GM19043 (cell line): ENCODE results near the gene NUP62.

Experiments used
- ATAC-seq: cut with Tn5 transposase; IDR thresholded peaks from one replicate; pipeline ENCODE4 v1.9.1; 2021; ENCODE audit warnings: low read depth; ENCODE audit not compliant: unreplicated experiment

NUP62 gene

DNA sequence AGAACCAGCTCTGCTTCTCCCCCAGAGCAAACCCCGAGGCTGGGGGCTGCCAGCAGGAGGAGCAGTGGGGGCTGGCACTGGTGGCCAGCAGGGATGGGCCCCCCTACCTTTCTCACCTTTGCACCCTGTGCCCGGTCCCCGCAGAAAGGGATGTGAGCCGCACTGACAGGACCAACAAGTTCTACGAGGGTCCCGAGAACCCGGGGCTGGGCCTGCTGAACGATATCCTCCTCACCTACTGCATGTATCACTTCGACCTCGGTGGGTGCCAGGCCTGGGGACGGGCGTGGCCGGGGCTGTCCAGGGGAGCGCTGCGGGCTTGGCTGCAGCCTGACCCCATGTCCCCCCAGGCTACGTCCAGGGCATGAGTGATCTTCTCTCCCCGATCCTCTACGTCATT lies 45.2 kb downstream of the NUP62 start:
- no peak for ATAC-seq

DNA sequence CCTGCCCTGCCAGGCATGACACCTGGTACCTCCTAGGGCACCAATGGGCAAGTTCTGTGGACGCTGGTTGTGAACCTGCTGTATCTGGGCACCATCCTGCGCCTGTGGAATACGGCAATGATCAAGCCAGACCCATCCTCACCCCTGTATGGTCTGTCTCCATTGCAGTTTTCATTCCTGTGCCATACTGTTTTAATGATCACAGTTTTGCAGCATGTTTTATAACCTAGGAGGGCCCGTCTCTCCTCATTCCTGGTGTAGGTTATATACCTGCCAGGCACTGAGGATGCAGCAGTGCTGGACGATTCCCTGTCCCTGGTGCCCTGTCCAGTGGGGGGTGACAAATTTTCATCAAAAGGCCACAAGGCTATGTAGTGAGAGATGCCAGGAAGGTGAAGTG lies 46.2 kb downstream of the NUP62 start:
- ATAC-seq = no peak

DNA sequence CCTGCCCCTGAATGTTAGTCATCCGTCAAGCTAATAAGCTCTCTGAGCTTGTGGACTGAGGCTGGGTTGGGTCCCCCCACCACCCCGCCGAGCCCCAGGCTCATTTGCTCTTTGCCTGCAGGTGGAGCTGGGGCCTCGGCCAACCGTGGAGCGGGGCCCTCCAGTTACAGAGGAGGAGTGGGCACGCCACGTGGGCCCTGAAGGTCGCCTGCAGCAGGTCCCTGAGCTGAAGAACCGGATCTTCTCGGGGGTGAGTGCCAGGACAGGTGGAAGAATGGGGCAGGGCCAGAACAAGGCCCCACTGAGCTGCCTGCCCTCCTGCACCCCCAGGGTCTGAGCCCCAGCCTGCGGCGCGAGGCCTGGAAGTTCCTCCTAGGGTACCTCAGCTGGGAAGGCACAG lies 46.7 kb downstream of the NUP62 start:
- no peak for ATAC-seq

DNA sequence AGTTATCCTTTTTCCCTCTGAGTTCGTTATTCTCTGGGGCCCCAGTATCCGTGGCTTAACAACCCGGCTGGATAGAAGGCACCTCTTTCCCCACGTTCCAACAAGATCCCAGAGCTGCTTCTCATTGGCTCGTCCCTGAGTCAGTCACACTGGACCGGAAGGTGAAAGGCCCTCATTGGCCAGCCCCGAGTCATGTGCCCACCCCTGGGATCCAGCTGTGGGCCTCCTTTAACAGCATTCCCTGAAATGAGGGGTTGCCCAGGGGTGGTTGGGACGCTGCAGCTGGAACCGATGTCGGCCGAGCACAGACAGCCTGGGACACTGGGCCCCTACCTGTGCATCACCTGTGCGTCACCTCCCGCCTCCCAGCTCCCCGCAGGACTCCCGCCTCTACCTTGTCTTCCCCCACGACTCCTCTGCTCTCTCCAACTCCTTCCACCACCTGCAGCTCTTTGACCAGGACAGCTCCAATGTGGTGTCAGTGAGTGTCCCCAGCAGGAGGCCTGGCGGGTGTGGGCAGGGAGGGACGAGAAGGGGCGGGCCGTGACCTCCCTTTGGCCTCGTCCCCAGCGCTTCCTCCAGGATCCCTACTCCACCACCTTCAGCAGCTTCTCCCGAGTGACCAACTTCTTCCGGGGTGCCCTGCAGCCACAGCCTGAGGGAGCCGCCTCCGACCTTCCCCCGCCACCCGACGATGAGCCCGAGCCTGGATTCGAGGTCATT lies 47.5 kb downstream of the NUP62 start:
- no peak for ATAC-seq

DNA sequence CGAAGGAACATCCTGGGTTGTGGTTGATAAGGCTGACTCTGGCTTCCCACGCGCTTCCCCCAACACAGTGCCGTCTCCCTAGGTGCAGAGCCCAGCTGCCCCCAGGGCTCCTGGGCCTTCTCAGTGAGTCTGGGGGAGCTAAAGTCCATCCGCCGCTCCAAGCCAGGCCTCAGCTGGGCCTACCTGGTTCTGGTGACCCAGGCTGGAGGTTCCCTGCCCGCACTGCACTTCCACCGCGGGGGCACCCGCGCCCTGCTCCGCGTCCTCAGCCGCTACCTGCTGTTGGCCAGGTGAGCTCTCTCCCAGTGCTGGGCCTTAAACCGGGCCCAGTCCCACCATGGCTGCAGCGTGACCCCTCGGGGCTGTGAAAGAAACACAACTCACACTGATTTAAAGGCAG lies 48.1 kb downstream of the NUP62 start:
- ATAC-seq = no peak

DNA sequence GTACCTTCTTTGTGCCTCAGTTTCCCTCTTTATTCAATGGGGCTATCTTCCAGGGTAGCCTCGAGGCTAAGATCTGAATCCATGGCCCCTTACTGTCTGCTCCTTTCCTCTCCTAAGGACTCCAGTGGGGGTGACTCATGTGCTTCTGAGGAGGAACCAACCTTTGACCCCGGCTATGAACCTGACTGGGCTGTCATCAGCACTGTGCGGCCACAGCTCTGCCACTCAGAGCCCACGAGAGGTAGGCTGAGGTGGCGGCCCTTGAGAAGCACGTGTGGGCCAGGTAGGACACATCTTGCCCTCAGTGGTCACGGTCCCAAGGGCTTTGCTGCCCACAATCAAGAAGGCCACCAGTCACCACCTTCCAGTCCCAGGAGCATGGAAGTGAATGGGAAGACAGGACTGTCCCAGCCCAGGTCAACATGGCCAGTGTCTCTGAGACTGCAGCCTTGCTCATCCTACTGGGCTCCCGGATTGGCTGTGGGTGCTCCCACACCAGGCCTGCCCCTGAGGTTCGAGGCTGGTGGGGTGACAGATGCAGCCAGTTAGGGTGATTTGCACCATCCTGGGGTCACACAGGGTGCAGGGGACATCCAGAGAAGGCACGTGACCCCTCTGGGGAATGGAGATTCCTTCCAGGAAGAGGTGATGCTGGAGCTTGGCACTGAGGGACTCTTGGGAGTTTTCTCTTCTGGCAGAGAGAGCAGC lies 49.0 kb downstream of the NUP62 start:
- ATAC-seq = no peak

DNA sequence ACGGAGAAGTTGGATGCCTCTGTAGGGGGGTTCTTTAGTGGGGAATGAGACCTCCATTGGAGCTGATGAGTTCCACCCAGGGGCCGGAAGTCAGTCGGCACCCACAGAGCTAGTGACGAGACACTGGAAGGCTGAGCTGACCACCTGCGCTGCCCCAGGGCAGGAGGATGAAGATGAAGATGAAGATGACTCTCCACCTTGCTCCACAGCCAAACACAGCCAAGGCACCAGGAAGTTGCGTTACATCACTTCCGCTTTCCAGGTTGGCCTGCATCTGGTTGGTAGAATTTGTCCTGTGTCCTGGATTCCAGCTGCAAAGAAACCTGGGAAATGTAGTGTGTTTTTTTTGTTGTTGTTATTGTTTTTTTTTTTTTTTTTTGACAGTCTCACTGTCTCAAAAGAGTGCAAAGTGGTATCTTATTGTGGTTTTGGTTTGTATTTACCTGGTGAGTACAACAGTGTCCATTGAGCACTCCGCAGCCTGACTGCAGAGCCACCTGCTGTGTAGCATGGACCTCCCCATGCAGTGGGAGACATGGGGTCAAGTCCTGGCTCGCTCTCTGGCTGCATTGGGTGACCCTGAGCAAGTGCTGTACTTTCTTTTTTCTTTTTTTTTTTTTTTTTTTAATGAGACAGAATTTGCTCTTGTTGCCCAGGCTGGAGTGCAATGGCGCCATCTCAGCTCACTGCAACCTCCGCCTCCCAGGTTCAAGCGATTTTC lies 49.9 kb downstream of the NUP62 start:
- no peak for ATAC-seq

DNA sequence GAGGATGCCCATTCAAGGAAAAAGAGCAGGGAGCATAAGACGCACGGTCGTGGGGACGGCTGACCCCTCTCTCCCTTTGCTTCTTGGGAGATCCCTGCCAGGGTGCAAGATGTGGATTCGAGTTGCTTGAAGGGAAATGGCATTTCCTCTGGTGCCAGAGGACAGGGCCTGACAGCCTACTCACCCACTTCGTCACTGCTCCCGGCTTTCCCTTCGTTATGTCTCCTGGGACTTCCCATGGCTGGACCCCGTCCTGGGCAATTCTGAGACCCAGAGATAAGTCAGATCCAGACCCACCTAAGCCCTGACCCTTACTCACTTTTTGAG lies 50.6 kb downstream of the NUP62 start:
- ATAC-seq = no peak

DNA sequence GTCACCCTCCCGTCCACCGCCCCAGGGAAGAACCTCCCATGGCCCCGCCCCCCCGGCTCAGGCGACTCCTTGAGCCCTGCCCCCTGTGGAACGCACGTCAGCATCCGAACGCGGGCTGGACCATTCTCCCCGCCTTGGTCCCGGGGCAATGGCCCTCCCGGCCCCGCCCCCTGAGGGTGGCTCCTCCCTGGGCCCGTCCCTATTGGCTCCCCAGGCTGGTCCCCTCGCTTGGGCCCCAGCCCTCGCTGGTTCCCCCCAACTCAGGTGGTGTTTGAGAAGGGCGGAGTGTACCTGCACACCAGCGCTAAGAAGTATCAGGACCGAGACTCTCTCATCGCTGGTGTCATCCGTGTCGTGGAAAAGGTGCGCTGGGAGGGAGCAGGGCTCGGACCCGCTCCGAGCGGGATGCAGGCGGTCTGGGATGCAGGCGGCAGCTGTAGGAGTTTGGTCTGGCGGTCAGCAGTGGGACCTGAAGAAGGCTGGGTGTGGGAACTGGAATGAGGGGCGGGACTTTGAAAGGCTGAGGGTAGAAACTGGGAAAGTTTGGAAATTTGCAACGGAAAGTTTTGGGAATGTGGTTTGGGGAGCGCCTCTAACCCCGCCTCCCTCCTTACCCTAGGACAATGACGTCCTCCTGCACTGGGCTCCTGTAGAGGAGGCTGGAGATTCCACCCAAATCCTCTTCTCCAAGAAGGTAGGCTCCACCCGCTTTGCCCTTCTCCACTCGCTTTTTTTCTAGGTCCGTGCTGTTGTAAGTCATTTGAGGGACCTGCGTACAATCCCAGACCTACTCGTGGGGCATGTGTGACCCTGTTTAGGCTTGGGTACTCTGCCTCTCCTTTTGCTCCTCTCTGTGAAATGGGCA lies 51.2 kb downstream of the NUP62 start:
- ATAC-seq = peak; percentile 42

DNA sequence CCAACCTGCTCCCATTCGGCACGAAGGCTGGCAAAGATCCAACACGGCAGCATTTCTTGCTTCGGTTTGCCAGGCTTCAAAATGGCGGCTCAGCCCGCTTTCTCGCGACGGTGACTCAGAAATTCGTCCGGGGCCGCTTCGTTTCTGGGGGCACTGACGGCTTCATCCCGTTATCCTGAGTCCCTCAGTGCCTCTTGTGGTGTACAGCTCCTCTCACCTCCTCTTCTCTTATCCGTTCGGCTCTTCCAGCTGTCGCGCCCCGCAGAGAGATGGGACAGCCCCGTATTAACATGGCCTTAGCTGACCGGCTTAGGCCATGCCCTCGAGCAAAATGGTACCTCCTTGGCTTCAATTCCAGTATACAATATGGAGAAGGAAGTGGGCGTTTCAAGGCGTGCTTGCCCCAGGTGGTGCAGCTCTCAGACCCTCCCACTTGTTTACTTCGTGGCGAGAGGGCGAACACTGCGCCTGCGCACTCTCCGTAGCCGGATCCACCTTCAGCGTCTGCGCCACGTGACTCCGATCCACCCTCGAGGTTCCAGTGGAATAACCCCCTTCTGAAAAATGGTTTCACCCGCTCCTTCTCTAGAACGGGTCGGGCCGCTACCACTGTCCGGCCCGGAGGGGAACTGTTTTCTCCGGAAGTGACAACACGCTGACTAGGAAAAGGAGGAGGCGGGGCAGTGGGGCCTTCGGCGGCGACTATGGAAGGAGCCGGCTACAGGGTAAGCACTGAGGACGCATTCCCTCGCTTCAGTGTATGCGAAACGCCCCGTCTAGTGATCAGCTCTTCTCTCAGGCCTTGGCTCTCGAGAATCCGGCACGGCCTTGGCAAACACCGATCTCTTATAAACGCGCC lies 52.1 kb downstream of the NUP62 start, which contains the start of the genes AKT1S1 and TBC1D17:
Gene AKT1S1, minus strand, starts transcription at position 336 of the 859 bp plus-strand sequence. CDS start 4,060 bp downstream, outside the sequence.
Gene TBC1D17, plus strand, starts transcription at position 683 of the 859 bp plus-strand sequence. Its CDS starts 22 bp downstream, at position 705.
- ATAC-seq = peak; percentile 46

DNA sequence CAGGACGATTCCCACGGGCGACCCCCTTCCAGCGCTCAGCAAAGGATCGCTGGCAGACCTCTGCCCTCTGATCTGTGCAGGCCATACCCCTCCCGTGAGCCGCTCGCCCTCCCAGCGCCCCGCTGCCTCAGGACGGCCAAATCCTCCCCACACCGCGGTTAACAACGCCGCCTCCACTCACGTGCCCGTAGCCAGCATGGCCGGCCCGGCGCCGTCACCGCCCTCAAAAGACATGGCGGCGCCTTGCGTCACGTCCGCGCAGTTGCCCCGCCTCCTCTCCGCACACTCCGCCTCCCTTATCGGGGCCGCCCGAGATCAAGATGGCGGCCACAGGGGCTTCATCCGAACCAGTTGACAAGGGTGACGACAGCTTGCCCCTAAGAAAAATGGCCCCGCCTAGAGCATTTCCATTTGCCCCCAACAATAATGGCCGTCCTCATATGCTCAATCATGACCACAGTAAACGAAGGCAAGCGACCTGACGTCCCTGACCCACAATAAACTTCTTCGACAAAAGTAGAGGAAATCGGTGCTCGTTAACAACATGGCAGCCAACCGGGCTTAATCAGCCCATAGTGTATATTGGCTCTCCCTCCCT lies 52.8 kb downstream of the NUP62 start:
- ATAC-seq = peak; percentile 41

DNA sequence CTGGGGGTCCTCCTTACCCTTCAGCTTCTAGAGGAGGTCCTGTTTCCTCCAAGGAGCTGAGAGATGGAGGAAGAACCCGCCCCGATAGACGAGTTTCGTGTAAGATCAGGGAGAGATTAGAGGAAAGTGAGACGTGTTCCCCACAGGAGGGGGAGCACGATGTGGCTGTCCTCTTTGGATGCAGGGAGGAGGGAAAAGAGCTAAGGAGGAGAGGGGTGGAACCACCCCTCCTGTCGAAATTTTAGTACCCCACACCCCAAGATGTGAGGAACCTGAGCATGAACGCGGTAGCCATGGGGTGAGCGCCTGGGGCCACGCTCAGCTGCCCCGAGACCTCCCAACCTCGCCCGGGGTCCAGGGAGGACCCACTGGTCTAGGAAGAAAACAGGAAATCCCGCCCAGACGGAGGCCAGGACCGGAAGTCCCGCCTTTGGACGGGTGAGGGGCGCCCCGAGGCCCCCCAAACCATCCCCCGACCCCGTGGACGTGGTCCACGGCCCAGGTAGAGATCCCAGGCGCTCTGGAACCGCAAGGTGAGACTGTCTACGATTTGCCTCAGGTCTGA lies 53.4 kb downstream of the NUP62 start:
- no peak for ATAC-seq

DNA sequence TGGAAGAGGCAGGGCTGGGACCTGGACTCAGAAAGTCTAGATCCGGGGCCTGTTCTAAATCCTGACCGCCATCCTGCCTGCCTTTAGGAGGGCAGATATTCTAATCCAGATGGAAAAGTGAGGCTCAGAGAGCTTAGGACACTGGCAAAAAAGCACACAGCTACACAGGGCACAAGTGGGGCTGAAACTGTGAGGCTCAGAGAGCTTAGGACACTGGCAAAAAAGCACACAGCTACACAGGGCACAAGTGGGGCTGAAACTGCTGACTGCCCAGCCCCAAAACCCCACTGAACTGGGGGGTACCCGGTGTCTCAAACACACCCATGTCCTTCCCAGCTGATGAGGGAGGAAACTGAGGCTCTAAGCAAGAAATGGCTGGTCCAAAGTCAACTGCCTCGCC lies 54.1 kb downstream of the NUP62 start:
- no peak for ATAC-seq

DNA sequence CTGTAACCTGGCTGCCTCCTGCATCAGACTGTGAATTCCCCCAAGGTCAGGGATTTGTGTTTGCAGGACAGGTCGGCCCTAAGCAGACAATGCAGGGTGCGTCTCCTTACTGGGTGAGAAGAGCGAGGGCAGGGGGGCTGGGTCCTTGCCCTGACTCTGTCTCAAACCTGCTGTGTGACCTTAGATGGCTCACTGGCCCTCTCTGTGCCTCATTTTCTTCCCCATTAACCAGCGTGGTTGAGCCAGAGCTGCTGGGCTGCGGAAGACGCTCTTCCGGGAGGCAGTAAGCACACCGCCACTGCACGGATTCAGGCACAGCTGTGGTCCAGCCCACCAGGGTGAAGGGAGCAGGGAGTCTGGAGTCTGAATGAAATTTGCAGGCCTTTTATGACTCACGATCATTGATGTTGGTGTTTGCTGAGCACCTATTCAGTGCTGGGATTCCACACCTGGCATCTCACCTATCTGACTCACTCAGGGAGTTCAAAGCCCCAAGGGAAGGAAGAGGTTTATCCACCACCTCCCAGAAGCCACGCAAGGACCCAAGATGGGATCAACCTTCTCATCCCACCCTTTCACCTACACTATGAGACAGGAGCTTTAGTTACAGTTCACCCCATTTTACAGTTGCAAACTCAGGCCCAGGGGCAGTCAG lies 54.7 kb downstream of the NUP62 start:
- no peak for ATAC-seq

DNA sequence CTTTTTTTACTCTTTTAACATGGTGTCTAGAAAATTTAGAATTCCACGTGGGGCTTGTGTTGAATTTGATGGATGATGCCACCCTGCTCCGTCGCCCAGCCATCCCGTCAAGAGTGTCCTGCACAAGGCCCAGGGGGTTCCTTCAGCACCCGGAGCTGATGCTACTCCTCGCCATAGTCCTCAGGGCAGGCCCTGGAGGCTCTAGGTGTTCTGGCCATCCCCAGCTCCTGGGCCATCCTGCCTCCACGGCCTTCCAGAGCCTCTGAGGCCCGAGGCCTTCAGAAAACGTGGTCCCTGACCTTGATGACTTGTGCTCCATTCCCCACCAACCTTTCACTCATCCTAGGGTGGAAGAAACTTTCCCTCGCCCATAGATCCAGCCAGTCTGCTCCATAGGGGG lies 55.5 kb downstream of the NUP62 start:
- no peak for ATAC-seq

DNA sequence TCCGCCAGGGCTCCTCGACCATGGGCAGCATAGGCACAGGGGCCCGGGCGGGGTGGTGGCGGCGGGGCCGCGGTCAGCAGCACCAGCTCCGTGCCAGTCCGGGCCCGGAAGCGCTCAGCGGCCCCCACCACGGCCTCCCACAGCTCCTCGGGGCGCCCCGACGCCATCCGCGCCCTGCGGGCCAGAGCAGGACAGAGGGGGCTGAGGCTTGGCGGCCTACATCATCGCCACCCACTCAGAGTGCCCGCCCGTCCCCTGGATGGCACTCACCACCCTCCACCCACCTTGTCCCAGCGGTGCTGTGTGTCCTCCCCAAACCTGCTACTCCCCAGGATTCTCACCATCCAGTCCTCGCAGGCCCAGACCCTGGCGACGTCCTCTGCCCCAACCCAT lies 56.2 kb downstream of the NUP62 start:
- ATAC-seq = no peak

DNA sequence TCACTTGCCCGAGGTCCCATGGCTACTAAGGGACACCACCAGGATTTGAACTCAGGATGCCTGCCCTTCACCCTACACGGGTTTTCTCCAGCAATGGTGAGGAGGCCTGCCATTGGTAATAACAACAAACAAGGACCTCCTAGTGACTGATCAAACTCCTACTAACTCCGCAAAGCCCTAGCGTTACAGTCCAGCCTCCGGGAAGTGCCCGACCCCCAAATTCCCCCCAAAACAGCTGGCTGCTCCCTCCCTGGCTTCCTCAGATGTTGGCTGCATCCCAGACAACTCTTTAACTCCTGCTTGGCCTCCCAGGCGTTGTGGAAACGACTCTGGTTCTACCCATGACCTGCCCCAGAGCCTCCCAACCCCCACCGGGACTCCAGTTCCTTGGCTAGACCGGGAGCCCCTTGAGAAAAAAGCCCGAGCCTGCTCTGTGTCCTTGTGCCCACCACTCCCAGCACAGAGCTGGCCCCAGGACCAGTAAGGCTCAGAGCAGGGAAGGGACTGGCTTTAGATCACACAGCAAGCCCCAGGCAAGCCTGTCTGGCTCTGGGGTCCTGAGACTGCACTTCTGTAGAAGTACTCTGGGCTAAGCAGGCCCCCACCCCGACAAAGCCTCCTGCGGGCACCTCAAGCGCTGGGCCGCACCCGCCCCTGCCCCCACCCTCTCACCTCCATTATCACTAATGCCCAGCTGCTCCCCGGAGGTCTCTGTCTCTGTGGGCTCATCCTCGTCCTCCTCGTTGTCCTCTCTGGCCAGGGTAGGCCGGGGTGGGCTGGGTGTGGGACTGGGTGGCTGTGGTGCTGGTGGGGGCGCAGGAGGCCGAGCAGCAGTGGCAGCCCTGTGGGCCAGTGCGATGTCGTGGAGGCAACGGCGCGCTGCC lies 56.8 kb downstream of the NUP62 start:
- no peak for ATAC-seq
